HG02943 (cell line): ENCODE measurements around the gene GAK.
"Not testable (repeated sequence)": the region's sequence is repeated elsewhere in the genome, so short reads cannot be mapped to it uniquely, and the experiment has no call there.

Experiments used
- ATAC-seq: cut with Tn5 transposase; IDR thresholded peaks from one replicate; pipeline ENCODE4 v1.9.1; 2021; ENCODE audit warnings: mild to moderate bottlenecking, low read depth, moderate library complexity; ENCODE audit not compliant: unreplicated experiment

GAK gene

GRCh38 chr4:930028-930551, 2.0 kb downstream of the GAK start:
- no peak for ATAC-seq

DNA sequence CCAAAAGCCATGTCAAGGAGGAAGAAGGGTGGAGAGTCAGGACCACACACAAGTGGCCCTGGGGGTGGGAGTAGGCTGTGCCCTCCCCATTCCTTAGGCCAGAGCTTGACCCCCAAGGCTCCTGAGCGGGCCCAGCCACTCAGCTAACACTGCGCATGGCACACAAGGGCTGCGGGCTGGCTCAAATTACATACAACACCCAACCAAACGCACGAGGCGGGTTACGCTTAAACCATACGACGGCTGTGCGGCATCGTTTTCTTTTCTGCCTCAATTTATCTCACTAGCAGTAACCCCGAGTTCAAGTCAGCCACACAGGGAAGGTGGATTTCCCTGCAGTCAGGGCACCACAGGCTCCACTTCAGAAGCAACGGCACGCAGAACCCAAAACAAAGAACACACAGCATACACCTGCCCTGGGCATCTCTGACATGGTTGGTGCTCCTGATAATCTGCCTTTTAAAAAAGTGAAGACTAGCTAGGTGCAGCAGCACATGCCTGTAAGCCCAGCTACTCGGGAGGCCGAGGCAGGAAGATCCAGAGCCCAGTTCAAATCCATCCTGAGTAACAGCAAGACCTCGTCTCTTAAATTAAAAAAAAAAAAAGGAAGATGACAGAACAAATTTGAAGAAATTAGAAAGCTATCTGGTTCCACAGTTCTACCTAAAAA, 2.9 kb downstream of the GAK start:
- no peak for ATAC-seq

- not testable (repeated sequence) for ATAC-seq
Measured at GRCh38 chr4:927566-927965, 4.5 kb downstream of the GAK start.

DNA sequence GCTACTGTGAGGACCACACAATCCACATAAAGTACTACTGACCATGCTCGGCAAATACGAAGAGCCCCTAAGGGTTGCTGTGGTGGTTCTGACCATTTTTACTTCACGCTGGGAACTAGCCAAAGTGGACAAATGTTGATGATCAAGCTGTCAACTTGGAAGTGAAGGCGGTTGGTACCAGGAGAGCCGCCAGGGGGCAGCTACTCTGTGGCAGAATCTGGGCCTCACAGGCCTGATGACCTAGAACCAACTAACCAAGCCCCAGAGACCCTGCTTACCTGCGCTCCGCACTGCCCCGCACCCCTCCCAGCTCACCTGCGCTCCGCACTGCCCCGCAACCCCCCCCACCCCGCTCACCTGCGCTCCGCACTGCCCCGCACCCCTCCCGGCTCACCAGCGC, 5.6 kb downstream of the GAK start:
- ATAC-seq, result no peak

- ATAC-seq, result no peak
Measured at GRCh38 chr4:925771-926500, 6.2 kb downstream of the GAK start.

DNA sequence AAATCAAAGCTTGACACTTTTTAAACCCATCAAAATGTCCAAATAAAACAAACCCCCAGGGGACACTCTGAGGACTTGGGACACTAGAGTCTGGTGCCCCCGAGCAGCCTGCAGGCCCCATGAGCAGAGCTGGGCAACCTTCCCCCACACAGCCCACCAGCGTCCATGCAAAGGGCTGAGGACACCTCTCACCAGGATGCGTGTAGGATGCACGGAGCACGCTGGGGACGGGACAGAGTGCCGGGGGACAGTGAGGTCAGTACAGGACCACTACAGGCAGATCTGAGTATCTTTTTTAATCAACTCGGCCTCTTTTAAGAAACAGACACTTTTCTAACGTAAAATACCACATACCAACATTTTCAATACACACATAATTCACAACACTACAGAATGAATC, 6.9 kb downstream of the GAK start:
- ATAC-seq, result no peak

GRCh38 chr4:924107-925096, 7.7 kb downstream of the GAK start:
- no peak for ATAC-seq

GRCh38 chr4:921830-922331, 10.2 kb downstream of the GAK start:
- ATAC-seq, result no peak

GRCh38 chr4:919004-919680, 13.0 kb downstream of the GAK start:
- not testable (repeated sequence) for ATAC-seq

DNA sequence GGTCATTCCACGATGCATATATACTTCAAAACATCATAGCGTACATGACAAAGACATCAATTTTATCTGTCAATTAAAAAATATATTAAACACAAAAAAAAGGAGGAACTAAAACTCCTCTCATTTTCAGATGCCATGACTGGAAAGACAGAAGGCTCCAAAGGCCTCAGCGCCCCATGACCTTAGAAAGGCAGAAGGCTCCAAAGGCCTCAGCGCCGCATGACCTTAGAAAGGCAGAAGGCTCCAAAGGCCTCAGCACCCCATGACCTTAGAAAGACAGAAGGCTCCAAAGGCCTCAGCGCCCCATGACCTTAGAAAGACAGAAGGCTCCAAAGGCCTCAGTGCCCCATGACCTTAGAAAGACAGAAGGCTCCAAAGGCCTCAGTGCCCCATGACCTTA, 13.5 kb downstream of the GAK start:
- not testable (repeated sequence) for ATAC-seq

- ATAC-seq, result no peak
Measured at GRCh38 chr4:917992-918391, 14.1 kb downstream of the GAK start.

DNA sequence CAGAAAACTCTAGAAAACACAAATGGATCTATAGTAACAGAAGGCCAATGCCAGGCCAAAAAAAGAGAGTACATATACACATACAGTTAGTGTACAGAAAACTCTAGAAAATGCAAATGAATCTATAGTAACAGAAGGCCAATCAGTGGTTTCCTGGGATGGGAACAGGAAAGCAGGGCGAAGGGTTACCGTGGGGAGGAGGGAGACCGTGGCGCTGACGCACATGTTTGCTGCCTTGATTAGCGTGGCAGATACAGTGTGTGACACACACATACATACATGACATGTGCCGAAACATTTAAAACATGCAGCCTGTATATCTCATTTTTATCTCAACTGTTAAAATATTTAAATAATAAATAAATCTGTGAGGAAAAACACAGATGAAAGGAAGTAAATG, 14.7 kb downstream of the GAK start:
- ATAC-seq, result no peak

DNA sequence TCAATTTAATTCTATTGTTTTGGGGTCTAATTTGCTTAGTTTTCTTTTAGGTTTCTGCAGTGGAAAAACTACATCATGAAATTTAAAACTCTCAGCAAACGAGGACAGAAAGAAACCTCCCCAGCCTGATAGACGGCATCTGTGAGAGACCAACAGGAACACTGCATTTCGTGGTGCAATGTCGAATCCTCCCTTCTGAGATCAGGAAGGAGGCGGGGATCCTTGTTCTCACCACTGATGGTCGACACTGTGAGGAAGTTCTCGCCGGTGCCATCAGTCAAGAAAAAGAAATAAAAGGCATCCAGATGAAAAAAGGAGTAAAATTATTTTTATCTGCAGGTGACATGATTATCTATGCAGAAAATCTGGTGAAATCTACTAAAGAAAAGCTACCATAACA, 16.5 kb downstream of the GAK start:
- no peak for ATAC-seq

- no peak for ATAC-seq
Measured at GRCh38 chr4:915041-915474, 17.1 kb downstream of the GAK start.

DNA sequence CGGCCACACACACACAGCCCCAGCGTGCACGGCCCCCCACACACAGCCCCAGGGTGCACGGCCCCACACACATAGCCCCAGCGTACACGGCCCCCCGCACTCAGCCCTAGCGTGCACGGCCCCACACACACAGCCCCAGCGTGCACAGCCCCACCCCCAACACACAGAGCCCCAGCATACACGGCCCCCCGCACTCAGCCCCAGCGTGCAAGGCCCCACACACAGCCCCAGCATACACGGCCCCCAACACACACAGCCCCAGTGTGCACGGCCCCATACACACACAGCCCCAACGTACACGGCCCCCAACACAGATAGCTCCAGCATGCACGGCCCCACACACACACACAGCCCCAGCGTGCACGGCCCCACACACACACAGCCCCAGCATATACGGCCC, 17.6 kb downstream of the GAK start:
- ATAC-seq, result no peak

DNA sequence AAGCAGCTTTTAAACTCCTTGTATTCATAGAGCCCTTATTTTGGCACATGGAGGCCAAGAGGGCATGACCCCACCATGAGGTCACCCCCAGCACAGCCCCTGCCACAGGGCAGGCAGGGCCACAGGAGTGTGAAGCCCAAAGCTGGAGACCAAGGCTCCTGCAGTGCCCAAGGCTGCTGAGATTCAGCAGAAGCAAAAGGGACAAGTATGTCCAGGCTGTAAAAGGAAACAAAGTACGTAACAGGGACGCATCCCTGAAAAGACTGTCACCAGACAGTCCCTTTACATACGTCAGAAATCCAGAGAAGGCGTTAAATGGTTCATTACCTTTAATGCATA, 18.9 kb downstream of the GAK start:
- ATAC-seq, result no peak

DNA sequence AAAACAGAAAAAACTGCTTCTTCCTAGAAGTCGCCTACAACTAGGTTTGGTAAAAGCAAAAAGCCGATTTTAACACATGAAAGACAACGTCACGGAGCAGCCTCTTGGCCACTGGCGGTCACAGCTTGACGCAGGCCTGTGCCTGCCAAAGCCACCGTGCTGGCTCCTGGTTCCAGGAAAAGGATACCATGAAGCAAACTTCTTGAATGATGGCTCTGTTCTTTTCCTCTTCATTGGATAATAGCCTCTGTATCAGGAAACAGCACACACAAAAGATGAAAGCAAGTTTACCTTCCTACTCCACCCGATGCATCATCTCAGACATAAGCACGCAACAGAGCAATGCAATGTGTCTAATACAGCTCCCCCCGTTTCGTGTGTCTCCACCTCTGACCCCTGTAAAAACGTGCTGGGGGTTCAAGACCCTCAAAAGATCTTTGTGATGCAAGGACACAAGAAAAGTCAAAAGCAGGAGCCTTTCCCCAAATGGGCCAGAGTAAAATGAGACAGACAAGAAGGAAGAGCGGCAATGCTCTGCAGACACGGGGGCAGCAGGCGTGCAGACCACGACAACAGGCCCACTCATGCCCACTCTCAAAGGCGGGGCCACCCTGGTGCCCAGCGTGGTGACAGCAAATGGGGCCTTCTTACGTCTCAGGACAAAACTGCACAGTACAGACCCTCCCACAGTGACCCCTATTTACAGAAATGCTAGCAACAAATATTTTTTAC, 19.4 kb downstream of the GAK start:
- no peak for ATAC-seq

GRCh38 chr4:911871-912490, 20.1 kb downstream of the GAK start:
- ATAC-seq, result no peak

- no peak for ATAC-seq
Measured at GRCh38 chr4:911221-911751, 20.8 kb downstream of the GAK start.
